Neural crest cell (in vitro differentiated cells): ENCODE measurements around the gene PLEKHA6. TPM values are rescaled to one million over a fixed set of nuclear protein-coding genes. Genes with fewer than 3 reads are reported as not detected.

ENCODE experiments used
- DNase-seq: peaks from one replicate; pipeline ENCODE4 v3.0.0; 2021; ENCODE audit warnings: low read depth, mixed read lengths, low spot score
- H3K27ac Mint-ChIP-seq: one replicate; pipeline ENCODE4 v1.8.0; 2021; ENCODE audit warnings: mild to moderate bottlenecking, mixed read lengths; ENCODE audit not compliant: unreplicated experiment
- H3K27me3 Mint-ChIP-seq: 2 replicates; pipeline ENCODE4 v1.8.0; 2021; ENCODE audit warnings: low read depth, mild to moderate bottlenecking, mixed read lengths
- H3K36me3 Mint-ChIP-seq: 2 replicates; pipeline ENCODE4 v1.8.0; 2021; ENCODE audit warnings: low read depth, mild to moderate bottlenecking, mixed read lengths
- H3K4me1 Mint-ChIP-seq: 2 replicates; pipeline ENCODE4 v1.8.0; 2021; ENCODE audit warnings: mixed read lengths
- H3K4me3 Mint-ChIP-seq: one replicate; pipeline ENCODE4 v1.8.0; 2021; ENCODE audit warnings: mild to moderate bottlenecking, mixed read lengths
- H3K9me3 Mint-ChIP-seq: 2 replicates; pipeline ENCODE4 v1.8.0; 2021; ENCODE audit warnings: mixed read lengths
- CTCF ChIP-seq: fragments of 200-600 bp; sonication (generic); conservative IDR thresholded peaks from 2 replicates; pipeline ENCODE4 v1.5.0; 2021; ENCODE audit warnings: antibody characterized with exemption, mild to moderate bottlenecking
- total RNA-seq: library from RNA; stranded (reverse); gene quantifications from 2 replicates; pipeline ENCODE4 v1.2.1, GENCODE V29; 2021

PLEKHA6 gene
- total RNA-seq, 1 donor from 2014 or later: 4.5 TPM

DNA sequence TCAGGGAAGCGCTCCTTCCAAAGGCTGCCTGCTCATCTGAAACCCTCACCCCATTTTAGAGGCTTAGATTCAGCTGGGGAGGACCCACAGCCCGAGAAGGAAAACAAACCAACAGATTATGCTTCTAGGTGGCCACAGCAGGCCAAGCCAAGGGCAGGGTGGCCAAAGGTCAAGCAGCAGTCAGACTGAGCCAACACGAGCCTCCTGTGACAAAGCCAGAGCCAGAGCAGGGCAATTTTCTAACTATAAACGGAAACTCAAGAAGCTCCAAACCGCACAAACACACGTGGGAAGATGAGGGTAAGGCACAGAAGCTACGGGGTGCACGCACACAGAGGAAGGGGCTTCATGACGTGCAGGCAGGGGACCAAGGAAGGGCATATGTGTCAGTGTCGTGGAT is 64.1 kb downstream of the PLEKHA6 start:
- no peak for DNase-seq
- H3K4me1 Mint-ChIP-seq: peaks cover 18% of the 10 kb centered on the region
- peaks cover 32% of the 10 kb centered on the region for H3K27me3 Mint-ChIP-seq
- no peak for TF ChIP-seq CTCF
- no peak overlapping the region for H3K27ac Mint-ChIP-seq
- H3K9me3 Mint-ChIP-seq: no peaks in the 10 kb centered on the region
- H3K4me3 Mint-ChIP-seq: no peak overlapping the region
- H3K36me3 Mint-ChIP-seq: no peaks in the 10 kb centered on the region

GRCh38 chr1:204294357-204294756 is 65.4 kb downstream of the PLEKHA6 start:
- no peak overlapping the region for H3K4me3 Mint-ChIP-seq
- DNase-seq: no peak
- TF ChIP-seq CTCF: no peak
- no peak overlapping the region for H3K27ac Mint-ChIP-seq
- H3K4me1 Mint-ChIP-seq: peaks cover 18% of the 10 kb centered on the region
- no peaks in the 10 kb centered on the region for H3K36me3 Mint-ChIP-seq
- H3K27me3 Mint-ChIP-seq: peaks cover 37% of the 10 kb centered on the region
- no peaks in the 10 kb centered on the region for H3K9me3 Mint-ChIP-seq

DNA sequence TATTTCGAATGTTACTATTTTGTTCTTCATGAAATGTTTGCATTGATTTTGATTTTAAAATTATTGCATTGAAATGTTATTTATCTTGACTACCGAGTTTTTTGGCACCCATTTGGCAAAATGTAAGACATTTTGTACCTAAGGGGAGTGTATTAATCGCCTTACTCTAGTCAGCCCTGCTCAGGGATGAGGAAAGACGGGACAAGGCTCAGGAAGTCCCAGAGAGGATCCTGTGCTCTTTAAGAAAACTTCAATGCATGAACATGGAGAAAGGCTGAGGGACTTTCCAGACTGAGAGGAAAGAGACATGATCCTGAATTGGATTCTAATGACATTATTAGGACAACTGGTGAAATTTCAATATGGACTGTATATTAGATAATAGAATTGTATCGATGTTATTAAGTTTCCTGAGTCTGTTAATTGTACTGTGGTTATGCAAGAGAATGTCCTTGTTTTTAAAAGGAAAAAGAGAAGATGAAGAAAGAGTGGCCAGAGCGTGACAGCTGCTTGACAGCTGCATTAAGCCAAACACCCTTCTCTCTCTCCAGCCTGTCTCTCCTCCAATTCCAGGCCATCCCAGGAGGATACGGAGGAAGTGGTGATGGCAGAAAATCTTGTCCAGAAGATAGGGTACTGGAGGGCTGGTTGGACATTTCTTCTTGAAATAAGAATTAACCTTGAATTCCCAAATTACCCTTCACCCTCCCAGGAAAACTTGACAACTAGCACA is 66.0 kb downstream of the PLEKHA6 start:
- Mint-ChIP-seq H3K27ac (no peak overlapping the region), H3K36me3 (no peaks in the 10 kb centered on the region)
- no peak for TF ChIP-seq CTCF

GRCh38 chr1:204292740-204293139 is 67.0 kb downstream of the PLEKHA6 start:
- TF ChIP-seq CTCF: no peak
- peaks cover 23% of the 10 kb centered on the region for H3K4me1 Mint-ChIP-seq
- no peak overlapping the region for H3K4me3 Mint-ChIP-seq
- H3K36me3 Mint-ChIP-seq: no peaks in the 10 kb centered on the region
- DNase-seq: no peak
- H3K9me3 Mint-ChIP-seq: no peaks in the 10 kb centered on the region
- peaks cover 53% of the 10 kb centered on the region for H3K27me3 Mint-ChIP-seq
- H3K27ac Mint-ChIP-seq: no peak overlapping the region

More for the DNA sequence above, 66.0 kb downstream of the PLEKHA6 start:
- Mint-ChIP-seq H3K27me3 (peaks cover 43% of the 10 kb centered on the region), H3K9me3 (no peaks in the 10 kb centered on the region), H3K4me3 (no peak overlapping the region), H3K4me1 (peaks cover 18% of the 10 kb centered on the region)
- no peak for DNase-seq

DNA sequence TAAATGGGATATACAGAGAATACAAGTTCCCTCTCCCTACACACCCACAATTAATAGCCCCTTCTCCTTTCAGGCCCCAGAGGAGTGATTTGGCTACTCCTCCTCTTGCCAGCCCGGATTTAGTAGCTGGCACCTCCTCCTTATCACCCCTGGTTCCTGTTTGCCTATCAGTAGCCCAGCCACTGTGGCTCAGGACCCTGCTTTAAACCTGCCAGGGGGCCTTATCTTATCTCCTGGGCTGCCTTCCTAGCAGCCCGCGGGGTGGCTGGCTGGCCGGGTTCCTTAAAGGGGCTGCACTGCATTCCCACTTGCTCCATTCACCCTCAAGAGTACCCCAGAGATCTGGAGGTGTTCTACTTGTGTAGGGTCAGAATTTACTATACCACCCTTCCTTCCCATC is 70.4 kb downstream of the PLEKHA6 start:
- Mint-ChIP-seq H3K27ac (no peak overlapping the region), H3K36me3 (no peaks in the 10 kb centered on the region), H3K9me3 (no peaks in the 10 kb centered on the region), H3K27me3 (peaks cover 69% of the 10 kb centered on the region), H3K4me1 (peaks cover 16% of the 10 kb centered on the region), H3K4me3 (no peak overlapping the region)
- DNase-seq: no peak
- no peak for TF ChIP-seq CTCF
